Lower leg skin (tissue), 4 donors: Measurements from ENCODE around the gene BUB1. TPM values are rescaled to one million over a fixed set of nuclear protein-coding genes. Genes with fewer than 3 reads are reported as not detected.
"Not testable (repeated sequence)": the region's sequence is repeated elsewhere in the genome, so short reads cannot be mapped to it uniquely, and the experiment has no call there.

Source experiments
- DNase-seq, 2 donors: peaks; one replicate each; pipeline ENCODE4 v3.0.0-alpha.2; 2019; ENCODE audit warnings: low spot score in 2 of 2
- H3K4me3 ChIP-seq: fragments of 200-600 bp; sonication (generic); 2 replicates; pipeline ENCODE4 v1.5.1; 2017; ENCODE audit warnings: mild to moderate bottlenecking, low read depth; ENCODE audit not compliant: poor library complexity, severe bottlenecking
- POLR2A ChIP-seq, 2 donors: fragments of 450-650 bp; IDR thresholded peaks; one replicate each; pipeline ENCODE4 v1.6.1; 2016 to 2017; ENCODE audit warnings: antibody characterized with exemption in 2 of 2, mild to moderate bottlenecking in 1 of 2, moderate library complexity in 1 of 2
- WGBS, 2 donors: methylation state at CpG; one replicate each; pipeline ENCODE4 v1.1.5; 2018; 5-methylcytosine and 5-hydroxymethylcytosine counted together
- intact Hi-C: fragments of 100-400 bp; cut with DNase I; formaldehyde crosslinking; loops from one replicate; pipeline ENCODE4 v1.15.0; 2023; ENCODE audit warnings: low total_unique reads
- total RNA-seq, 4 donors: library from RNA; depleted of rRNA; stranded (reverse); fragments of >200 nt; gene quantifications; one replicate each; pipeline ENCODE4 v1.1.0, GENCODE V29; 2016
- TF ChIP-seq, protein P1 (sequence below), 3 donors: fragments of 450-650 bp; IDR thresholded peaks; one replicate each; pipeline ENCODE4 v1.5.1; 2016; ENCODE audit warnings: antibody characterized with exemption in 3 of 3, mild to moderate bottlenecking in 3 of 3, moderate library complexity in 2 of 3

BUB1 gene
- total RNA-seq, 4 donors from 2014 or later = 1.9 to 3.9 (median 3.0) TPM

DNA sequence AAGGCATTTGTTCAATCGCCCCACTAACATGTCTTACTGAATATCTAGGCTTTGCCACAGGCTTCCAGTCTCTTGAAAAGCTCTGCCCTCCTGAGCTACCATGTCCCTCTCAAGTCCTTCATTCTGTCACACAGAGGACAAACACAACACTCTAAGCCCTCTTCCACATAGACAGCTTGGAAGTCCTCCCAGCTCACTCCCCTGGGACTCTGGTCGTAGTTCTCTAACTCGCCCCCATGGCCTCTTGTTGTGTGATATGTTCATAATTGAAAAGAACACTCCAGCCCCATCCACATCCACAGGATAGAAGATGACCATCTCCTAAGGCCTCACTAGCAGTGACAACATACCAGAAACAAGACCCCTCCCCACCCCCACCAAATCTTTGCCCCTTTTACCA is 37.9 kb downstream of the BUB1 start:
- TF ChIP-seq, protein P1, sequence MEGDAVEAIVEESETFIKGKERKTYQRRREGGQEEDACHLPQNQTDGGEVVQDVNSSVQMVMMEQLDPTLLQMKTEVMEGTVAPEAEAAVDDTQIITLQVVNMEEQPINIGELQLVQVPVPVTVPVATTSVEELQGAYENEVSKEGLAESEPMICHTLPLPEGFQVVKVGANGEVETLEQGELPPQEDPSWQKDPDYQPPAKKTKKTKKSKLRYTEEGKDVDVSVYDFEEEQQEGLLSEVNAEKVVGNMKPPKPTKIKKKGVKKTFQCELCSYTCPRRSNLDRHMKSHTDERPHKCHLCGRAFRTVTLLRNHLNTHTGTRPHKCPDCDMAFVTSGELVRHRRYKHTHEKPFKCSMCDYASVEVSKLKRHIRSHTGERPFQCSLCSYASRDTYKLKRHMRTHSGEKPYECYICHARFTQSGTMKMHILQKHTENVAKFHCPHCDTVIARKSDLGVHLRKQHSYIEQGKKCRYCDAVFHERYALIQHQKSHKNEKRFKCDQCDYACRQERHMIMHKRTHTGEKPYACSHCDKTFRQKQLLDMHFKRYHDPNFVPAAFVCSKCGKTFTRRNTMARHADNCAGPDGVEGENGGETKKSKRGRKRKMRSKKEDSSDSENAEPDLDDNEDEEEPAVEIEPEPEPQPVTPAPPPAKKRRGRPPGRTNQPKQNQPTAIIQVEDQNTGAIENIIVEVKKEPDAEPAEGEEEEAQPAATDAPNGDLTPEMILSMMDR (IDR thresholded peaks at IDR 0.05) = no peak
- no peak for TF ChIP-seq POLR2A (IDR thresholded peaks at IDR 0.05)
- intact Hi-C loops = no loop called here
- H3K4me3 ChIP-seq = no peak overlapping the region
- 82 to 85% methylated on average over 3 of the region's 3 CpGs for WGBS, 2 donors
- DNase-seq = no peak

DNA sequence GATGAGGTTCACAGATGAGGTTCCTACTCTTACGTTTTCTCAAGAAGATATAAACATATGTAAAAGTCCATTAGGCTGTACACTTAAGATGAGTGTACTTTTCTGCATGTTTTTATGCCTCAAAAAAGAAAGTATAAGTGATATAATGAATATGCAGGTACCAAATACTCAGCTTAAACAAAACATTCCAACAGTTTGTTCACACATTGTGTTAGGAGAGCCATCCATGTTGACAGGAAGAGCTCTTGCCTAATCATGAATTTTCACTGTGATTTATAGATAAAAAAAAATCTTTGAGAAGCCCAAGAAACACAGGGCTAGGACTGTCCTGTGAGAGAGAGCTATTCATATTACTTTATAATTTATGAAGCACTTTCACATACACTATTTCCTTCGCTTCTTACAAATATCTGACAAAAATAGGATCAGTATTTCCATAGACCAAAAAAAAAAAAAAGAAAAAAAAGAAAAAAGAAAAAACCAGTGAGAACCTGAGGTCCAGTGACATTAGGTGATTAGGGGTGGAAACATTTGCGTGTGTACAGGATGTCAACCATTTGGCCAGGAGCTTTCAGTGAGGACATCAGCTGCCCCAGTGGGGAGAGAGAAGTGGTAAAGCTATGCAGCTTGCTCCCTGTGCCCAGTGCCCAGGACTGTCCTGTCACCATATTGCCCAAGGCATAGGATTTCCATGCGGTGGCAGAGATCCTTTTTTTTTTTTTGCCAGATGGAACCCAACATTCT is 38.7 kb downstream of the BUB1 start:
- 90 to 94% methylated on average over 4 of the region's 4 CpGs for WGBS, 2 donors
- DNase-seq = no peak
- intact Hi-C loops = no loop called here
- no peak for TF ChIP-seq POLR2A (IDR thresholded peaks at IDR 0.05)
- TF ChIP-seq, protein P1 (IDR thresholded peaks at IDR 0.05) = no peak
- no peak overlapping the region for H3K4me3 ChIP-seq

DNA sequence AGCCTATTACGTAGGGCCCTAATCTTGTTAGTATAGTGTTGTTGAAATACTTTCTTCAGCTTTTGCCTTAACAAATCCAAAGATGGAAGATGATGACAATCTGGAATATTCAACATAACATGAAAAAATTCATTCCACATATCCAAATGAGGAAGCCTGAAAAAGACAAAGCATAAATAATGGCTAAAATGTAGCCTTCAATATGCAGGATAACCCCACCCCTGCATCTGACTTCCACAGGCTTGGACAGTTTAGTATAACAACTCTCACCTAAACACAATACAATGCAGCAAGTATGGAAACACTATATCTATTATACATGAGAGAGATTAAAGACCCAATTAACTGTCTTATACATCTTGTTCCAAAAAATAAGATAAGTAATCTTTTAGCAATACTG is 39.9 kb downstream of the BUB1 start:
- H3K4me3 ChIP-seq = no peak overlapping the region
- intact Hi-C loops = no loop called here
- DNase-seq = no peak
- TF ChIP-seq, protein P1 (IDR thresholded peaks at IDR 0.05) = no peak
- no peak for TF ChIP-seq POLR2A (IDR thresholded peaks at IDR 0.05)
- WGBS, 2 donors = 95 to 98% methylated on average over 1 of the region's 1 CpG

DNA sequence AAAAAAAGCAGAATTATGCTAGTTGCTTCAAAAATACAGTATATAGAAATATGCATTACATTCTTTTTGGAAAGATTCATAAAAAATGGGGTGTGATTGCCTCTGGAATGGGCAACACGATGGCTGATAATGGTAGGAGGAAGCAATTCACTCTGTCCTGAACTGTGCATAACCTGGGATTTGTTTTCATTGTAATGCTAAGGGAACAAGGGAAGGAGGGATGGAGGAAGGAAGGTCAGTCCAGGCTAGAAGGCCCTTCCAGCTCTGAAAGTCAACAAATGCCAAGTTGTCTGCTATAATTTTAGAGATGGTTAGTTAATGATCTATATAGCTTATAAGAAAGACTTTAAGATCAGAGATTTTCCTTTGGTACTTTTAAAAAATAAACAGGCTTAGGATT is 40.8 kb downstream of the BUB1 start:
- intact Hi-C loops = no loop called here
- no peak overlapping the region for H3K4me3 ChIP-seq
- no peak for DNase-seq
- TF ChIP-seq, protein P1 (IDR thresholded peaks at IDR 0.05) = no peak
- TF ChIP-seq POLR2A (IDR thresholded peaks at IDR 0.05) = no peak
- WGBS, 2 donors = 79 to 81% methylated on average over 1 of the region's 1 CpG

DNA sequence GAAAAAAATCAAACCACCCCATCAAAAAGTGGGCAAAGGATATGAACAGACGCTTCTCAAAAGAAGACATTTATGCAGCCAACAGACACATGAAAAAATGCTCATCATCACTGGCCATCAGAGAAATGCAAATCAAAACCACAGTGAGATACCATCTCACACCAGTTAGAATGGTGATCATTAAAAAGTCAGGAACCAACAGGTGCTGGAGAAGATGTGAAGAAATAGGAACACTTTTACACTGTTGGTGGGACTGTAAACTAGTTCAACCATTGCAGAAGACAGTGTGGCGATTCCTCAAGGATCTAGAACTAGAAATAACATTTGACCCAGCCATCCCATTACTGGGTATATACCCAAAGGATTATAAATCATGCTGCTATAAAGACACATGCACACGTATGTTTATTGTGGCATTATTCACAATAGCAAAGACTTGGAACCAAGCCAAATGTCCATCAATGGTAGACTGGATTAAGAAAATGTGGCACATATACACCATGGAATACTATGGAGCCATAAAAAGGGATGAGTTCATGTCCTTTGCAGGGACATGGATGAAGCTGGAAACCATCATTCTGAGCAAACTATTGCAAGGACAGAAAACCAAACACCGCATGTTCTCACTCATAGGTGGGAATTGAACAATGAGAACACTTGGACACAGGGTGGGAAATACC is 41.8 kb downstream of the BUB1 start:
- WGBS, 2 donors = 91 to 95% methylated on average over 4 of the region's 4 CpGs
- H3K4me3 ChIP-seq, DNase-seq, intact Hi-C loops: not testable (repeated sequence)

DNA sequence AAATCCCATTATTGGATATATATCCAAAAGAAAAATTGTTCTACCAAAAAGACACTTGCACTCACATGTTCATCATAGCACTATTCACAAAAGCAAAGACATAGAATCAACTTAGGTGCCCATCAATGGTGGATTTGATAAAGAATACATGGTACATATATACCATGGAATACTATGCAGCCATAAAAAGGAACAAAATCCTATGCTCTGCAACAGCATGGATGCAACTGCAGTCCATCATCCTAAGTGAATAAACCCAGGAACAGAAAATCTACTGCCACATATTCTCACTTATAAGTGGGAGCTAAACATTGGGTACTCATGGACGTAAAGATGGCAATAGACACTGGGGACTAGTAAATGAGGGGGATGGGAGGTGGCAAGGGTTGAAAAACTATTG is 50.5 kb downstream of the BUB1 start:
- H3K4me3 ChIP-seq, intact Hi-C loops, DNase-seq: not testable (repeated sequence)
- WGBS, 2 donors = 98 to 100% methylated on average over 1 of the region's 1 CpG

DNA sequence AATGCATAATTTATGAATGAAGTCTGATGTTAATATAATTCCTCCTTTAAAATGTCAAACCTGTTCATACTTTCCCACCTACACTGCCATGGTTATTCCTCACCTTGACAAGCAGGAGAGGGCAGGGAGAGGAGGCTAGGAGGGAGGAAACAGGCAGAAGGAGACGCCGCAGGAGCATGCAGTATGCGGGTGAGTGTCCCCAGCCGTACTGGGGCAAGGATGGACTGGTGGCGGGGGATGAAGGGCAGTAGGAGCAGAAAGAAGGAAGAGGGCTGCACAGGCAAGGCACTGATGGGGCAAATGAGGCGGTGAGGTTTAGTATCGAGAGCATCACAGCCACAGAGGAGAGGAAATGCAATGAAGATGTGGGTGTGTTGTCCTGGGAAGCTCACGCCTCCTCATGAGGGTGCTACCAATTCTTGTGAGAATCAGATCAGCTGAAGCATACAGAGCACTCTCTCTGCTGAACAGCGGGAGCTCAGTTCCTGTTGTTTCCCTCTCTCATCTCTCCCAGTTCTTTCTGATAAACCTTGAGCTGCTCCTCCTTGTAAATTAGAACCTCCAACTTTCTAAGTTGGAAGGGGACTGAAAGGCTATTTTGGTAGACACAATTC is 58.4 kb downstream of the BUB1 start:
- DNase-seq, intact Hi-C loops, H3K4me3 ChIP-seq: not testable (repeated sequence)
- WGBS, 2 donors = 60 to 72% methylated on average over 2 of the region's 9 CpGs

DNA sequence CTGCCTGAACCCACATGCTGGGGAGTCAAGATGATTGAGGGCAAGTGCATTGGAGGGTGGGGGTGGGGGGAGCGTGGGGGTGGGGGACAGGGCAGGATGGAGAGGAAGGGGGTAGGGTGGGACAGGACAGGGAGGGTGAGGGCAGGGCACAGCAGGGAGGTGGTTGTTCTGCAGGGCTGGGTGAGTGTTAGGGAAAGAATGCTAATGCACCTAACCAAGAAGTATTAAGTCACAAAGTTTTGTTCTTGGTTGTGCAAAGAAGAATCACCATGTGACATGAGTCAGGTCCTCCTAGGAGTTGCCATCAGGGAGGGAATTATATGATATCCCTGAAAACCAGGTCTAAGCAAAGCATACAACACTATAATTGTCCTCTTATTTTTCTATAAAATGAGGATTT is 63.9 kb downstream of the BUB1 start:
- intact Hi-C loops, H3K4me3 ChIP-seq, DNase-seq: not testable (repeated sequence)
- no CpG with 5 or more reads among the region's 1 CpG for WGBS, 2 donors

DNA sequence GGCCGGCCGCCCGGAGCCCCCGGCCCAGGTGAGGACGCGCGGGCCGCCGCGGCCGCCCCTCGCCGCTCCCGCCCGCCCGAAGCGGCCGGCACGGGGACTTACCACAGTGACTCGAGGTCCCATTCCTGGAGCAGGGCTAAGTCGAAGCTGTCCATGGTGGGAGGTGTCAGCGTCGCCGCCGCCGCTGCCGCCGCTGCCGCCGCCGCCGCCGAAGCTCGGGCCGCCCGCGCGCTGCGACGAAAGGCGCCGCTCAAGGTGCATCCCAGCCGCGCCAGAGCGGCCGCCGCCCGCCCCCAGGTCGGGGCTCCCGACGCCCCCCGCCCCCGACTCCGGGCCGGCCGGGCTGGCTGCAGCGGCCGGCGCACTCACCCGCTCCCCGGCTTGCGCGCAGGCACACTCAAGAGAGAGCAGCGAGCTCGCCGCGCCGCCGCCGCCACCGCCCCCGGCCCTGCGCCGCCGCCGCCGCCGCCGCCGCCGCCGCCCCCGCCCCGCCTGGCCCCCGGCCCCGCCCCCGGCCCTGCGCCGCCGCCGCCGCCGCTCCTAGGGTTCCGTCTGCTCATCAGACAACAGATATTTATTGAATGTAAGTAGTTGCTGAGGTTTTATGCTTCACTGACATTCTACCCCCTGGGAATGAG is 67.1 kb downstream of the BUB1 start:
- WGBS, 2 donors = no CpG with 5 or more reads among the region's 94 CpGs
- H3K4me3 ChIP-seq, intact Hi-C loops: not testable (repeated sequence)
- peak in 1 of 2 donors; percentile 45 for DNase-seq
